ENCODE data around the gene NSUN6.

The NSUN6 gene

GRCh38 chr10:18533896-18534295, 117.5 kb downstream of the NSUN6 start:
- no peak for DNase-seq (ENCODE audit: low spot score)
- TF ChIP-seq, protein P1, sequence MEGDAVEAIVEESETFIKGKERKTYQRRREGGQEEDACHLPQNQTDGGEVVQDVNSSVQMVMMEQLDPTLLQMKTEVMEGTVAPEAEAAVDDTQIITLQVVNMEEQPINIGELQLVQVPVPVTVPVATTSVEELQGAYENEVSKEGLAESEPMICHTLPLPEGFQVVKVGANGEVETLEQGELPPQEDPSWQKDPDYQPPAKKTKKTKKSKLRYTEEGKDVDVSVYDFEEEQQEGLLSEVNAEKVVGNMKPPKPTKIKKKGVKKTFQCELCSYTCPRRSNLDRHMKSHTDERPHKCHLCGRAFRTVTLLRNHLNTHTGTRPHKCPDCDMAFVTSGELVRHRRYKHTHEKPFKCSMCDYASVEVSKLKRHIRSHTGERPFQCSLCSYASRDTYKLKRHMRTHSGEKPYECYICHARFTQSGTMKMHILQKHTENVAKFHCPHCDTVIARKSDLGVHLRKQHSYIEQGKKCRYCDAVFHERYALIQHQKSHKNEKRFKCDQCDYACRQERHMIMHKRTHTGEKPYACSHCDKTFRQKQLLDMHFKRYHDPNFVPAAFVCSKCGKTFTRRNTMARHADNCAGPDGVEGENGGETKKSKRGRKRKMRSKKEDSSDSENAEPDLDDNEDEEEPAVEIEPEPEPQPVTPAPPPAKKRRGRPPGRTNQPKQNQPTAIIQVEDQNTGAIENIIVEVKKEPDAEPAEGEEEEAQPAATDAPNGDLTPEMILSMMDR (IDR thresholded peaks at IDR 0.05; ENCODE audit: extremely low read depth, missing control alignments): no peak

- TF ChIP-seq, protein P1 (IDR thresholded peaks at IDR 0.05; ENCODE audit: extremely low read depth, missing control alignments): no peak
- no peak for DNase-seq (ENCODE audit: low spot score)
These were observed 118.4 kb downstream of the NSUN6 start for GRCh38 chr10:18532881-18533535.

DNA sequence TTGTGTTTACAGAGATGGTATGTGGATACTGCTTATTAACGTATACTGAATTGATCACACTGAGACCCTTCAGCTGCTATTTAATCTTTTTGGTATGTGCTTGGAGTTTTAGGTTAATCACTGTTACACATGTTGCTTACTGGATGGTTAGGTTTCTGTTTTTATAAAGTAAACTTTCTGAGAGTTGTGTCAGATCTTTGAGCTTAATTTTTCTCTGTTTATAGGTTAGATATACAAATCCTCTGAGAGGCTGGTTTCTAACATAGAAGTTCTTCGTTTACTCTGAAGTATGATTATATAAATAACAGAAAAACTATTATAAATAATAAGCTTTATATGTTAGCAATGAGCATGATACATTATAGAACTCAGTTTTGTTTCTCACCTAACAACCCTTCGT, 123.1 kb downstream of the NSUN6 start:
- no peak for DNase-seq (ENCODE audit: low spot score)

DNA sequence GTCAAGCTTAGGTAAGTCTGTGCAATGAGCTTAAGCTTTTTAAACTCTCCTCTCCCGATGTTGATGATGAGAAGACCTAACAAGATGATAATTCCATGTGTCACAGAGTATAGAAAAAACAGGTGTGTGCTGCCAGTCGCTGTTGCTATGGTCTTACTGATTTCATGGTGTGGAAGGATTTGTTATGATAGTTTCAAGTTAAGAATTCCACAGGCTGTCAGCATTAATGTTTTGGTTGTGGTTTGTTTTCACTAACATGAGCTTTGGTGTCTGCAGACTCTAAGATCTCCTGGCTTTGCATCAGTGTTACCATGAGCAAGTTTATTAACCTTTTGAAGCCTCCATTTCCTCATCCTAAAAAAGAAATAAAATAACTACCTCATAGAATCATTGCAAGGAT, 123.7 kb downstream of the NSUN6 start:
- TF ChIP-seq, protein P1 (IDR thresholded peaks at IDR 0.05; ENCODE audit: extremely low read depth, missing control alignments): no peak
- no peak for DNase-seq (ENCODE audit: low spot score)

More for the DNA sequence above, 123.1 kb downstream of the NSUN6 start:
- TF ChIP-seq, protein P1 (IDR thresholded peaks at IDR 0.05; ENCODE audit: extremely low read depth, missing control alignments): no peak

- TF ChIP-seq, protein P1 (IDR thresholded peaks at IDR 0.05; ENCODE audit: extremely low read depth, missing control alignments): no peak
These were observed 127.5 kb downstream of the NSUN6 start for GRCh38 chr10:18523858-18524257.

GRCh38 chr10:18523025-18523424, 128.4 kb downstream of the NSUN6 start:
- TF ChIP-seq, protein P1 (IDR thresholded peaks at IDR 0.05; ENCODE audit: extremely low read depth, missing control alignments): no peak
- no peak for DNase-seq (ENCODE audit: low spot score)

More at GRCh38 chr10:18523858-18524257, 127.5 kb downstream of the NSUN6 start:
- DNase-seq (ENCODE audit: low spot score): no peak

DNA sequence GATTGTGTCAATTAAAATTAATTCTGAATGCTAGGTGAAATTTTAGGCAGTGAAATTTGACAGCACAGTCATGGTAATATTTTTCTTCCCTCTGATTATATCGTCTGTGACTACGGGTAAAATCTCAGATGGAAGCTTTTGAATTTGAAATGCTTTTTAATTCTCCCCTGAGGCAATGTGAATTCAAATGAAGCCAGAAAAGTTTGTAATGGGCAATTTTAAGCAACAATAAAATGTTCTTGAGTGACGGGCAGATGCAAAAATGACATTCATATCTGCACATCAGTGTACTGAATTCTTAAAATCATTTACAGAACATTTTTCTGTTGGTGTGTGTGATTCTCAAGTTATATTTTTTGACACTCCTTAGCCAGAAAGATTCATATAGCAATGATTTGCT, 134.5 kb downstream of the NSUN6 start:
- no peak for DNase-seq (ENCODE audit: low spot score)
- TF ChIP-seq, protein P1 (IDR thresholded peaks at IDR 0.05; ENCODE audit: extremely low read depth, missing control alignments): no peak

All from GM20000 (cell line).